HG03097 (cell line): ENCODE data around the gene METTL15.
"Not testable (repeated sequence)": the region's sequence is repeated elsewhere in the genome, so short reads cannot be mapped to it uniquely, and the experiment has no call there.

Experiments used
- ATAC-seq: cut with Tn5 transposase; IDR thresholded peaks from one replicate; pipeline ENCODE4 v1.9.1; 2021; ENCODE audit not compliant: unreplicated experiment, low FRiP score

The METTL15 gene

GRCh38 chr11:28274216-28274615 is 166.0 kb downstream of the METTL15 start:
- ATAC-seq = no peak

GRCh38 chr11:28284196-28284595 is 176.0 kb downstream of the METTL15 start:
- ATAC-seq = no peak

GRCh38 chr11:28289444-28289843 is 181.3 kb downstream of the METTL15 start:
- ATAC-seq = no peak

- not testable (repeated sequence) for ATAC-seq
Measured at GRCh38 chr11:28290995-28291394, 182.8 kb downstream of the METTL15 start.

GRCh38 chr11:28296426-28296825 is 188.2 kb downstream of the METTL15 start:
- peak; percentile 97 for ATAC-seq

- ATAC-seq = no peak
Measured at GRCh38 chr11:28298209-28298608, 190.0 kb downstream of the METTL15 start.

GRCh38 chr11:28303477-28304191 is 195.4 kb downstream of the METTL15 start:
- no peak for ATAC-seq

- ATAC-seq = no peak
Measured at GRCh38 chr11:28315440-28315839, 207.3 kb downstream of the METTL15 start.

GRCh38 chr11:28318871-28319270 is 210.7 kb downstream of the METTL15 start:
- ATAC-seq = no peak

- no peak for ATAC-seq
Measured at GRCh38 chr11:28323621-28324020, 215.4 kb downstream of the METTL15 start.

GRCh38 chr11:28332393-28332792 is 224.2 kb downstream of the METTL15 start:
- not testable (repeated sequence) for ATAC-seq

- ATAC-seq = no peak
Measured at GRCh38 chr11:28337701-28338100, 229.5 kb downstream of the METTL15 start.

GRCh38 chr11:28338371-28338770 is 230.2 kb downstream of the METTL15 start:
- ATAC-seq = no peak

GRCh38 chr11:28339488-28339887 is 231.3 kb downstream of the METTL15 start:
- no peak for ATAC-seq

- no peak for ATAC-seq
Measured at GRCh38 chr11:28342716-28343115, 234.5 kb downstream of the METTL15 start.

- ATAC-seq = no peak
Measured at GRCh38 chr11:28343304-28344233, 235.4 kb downstream of the METTL15 start.

GRCh38 chr11:28346209-28346608 is 238.0 kb downstream of the METTL15 start:
- ATAC-seq = no peak

GRCh38 chr11:28346721-28347120 is 238.5 kb downstream of the METTL15 start:
- no peak for ATAC-seq

- no peak for ATAC-seq
Measured at GRCh38 chr11:28347371-28347770, 239.2 kb downstream of the METTL15 start.

GRCh38 chr11:28350216-28350615 is 242.0 kb downstream of the METTL15 start:
- no peak for ATAC-seq

GRCh38 chr11:28353991-28354390 is 245.8 kb downstream of the METTL15 start:
- no peak for ATAC-seq
